Activated T-helper 1 cell treated with anti-CD3 and anti-CD28 coated beads, Interleukin-12 subunit alpha, Interleukin-12 subunit beta, Interleukin-2, Interleukin-4 antibody, amounts not matched to agents 30 ng/mL and 10 ng/mL and 1 ng/mL, durations not matched to agents 14 hours and 24 hours and 36 hours (primary cell): ENCODE data around the gene KLRG1. TPM values are rescaled to one million over a fixed set of nuclear protein-coding genes. Genes with fewer than 3 reads are reported as not detected.

Experiments used
- DNase-seq: peaks from one replicate; pipeline ENCODE4 v3.0.0; 2021; ENCODE audit warnings: low spot score
- H3K27ac Mint-ChIP-seq: one replicate; pipeline ENCODE4 v1.8.0; 2021; ENCODE audit warnings: mild to moderate bottlenecking, mixed read lengths
- H3K27me3 Mint-ChIP-seq: one replicate; pipeline ENCODE4 v1.8.0; 2022; ENCODE audit warnings: mild to moderate bottlenecking, moderate library complexity, mixed read lengths; ENCODE audit not compliant: insufficient read depth
- H3K36me3 Mint-ChIP-seq: one replicate; pipeline ENCODE4 v1.8.0; 2021; ENCODE audit warnings: low read depth, mixed read lengths
- H3K4me1 Mint-ChIP-seq: one replicate; pipeline ENCODE4 v1.8.0; 2021; ENCODE audit warnings: low read depth, mixed read lengths
- H3K4me3 Mint-ChIP-seq: one replicate; pipeline ENCODE4 v1.8.0; 2021; ENCODE audit warnings: mild to moderate bottlenecking, moderate library complexity, mixed read lengths
- H3K9me3 Mint-ChIP-seq: one replicate; pipeline ENCODE4 v1.8.0; 2021; ENCODE audit warnings: mixed read lengths
- intact Hi-C: fragments of 100-400 bp; cut with micrococcal nuclease; formaldehyde crosslinking; loops from one replicate; pipeline ENCODE4 v1.15.1; 2024
- total RNA-seq: library from RNA; stranded (reverse); gene quantifications from 2 replicates; pipeline ENCODE4 v1.2.3, GENCODE V29; 2022

Gene KLRG1
- total RNA-seq, 1 donor from 2014 or later = 1.4 TPM

- Mint-ChIP-seq H3K4me3 (no peak overlapping the region), H3K27ac (no peak overlapping the region), H3K9me3 (peaks cover 14% of the 10 kb centered on the region), H3K36me3 (peaks cover 17% of the 10 kb centered on the region), H3K4me1 (peaks cover 39% of the 10 kb centered on the region), H3K27me3 (no peaks in the 10 kb centered on the region)
- intact Hi-C loops = no loop called here
- DNase-seq = no peak
Observed at GRCh38 chr12:8956073-8956472, 33.3 kb upstream of the KLRG1 start.

GRCh38 chr12:8956772-8957171 lies 32.6 kb upstream of the KLRG1 start:
- H3K36me3 Mint-ChIP-seq = peaks cover 17% of the 10 kb centered on the region
- no peak overlapping the region for H3K4me3 Mint-ChIP-seq
- peaks cover 32% of the 10 kb centered on the region for H3K4me1 Mint-ChIP-seq

GRCh38 chr12:8957561-8957960 lies 31.8 kb upstream of the KLRG1 start:
- peaks cover 27% of the 10 kb centered on the region for H3K4me1 Mint-ChIP-seq
- intact Hi-C loops = no loop called here
- H3K27ac Mint-ChIP-seq = no peak overlapping the region

More at GRCh38 chr12:8956772-8957171, 32.6 kb upstream of the KLRG1 start:
- H3K27me3 Mint-ChIP-seq = no peaks in the 10 kb centered on the region
- peaks cover 14% of the 10 kb centered on the region for H3K9me3 Mint-ChIP-seq
- intact Hi-C loops = no loop called here
- no peak overlapping the region for H3K27ac Mint-ChIP-seq
- DNase-seq = no peak

GRCh38 chr12:8958066-8958465 lies 31.3 kb upstream of the KLRG1 start:
- Mint-ChIP-seq H3K4me1 (peaks cover 22% of the 10 kb centered on the region), H3K4me3 (no peak overlapping the region), H3K9me3 (peaks cover 8% of the 10 kb centered on the region), H3K27me3 (no peaks in the 10 kb centered on the region), H3K36me3 (peaks cover 14% of the 10 kb centered on the region), H3K27ac (no peak overlapping the region)
- no peak for DNase-seq
- intact Hi-C loops = no loop called here

More at GRCh38 chr12:8957561-8957960, 31.8 kb upstream of the KLRG1 start:
- Mint-ChIP-seq H3K9me3 (peaks cover 13% of the 10 kb centered on the region), H3K4me3 (no peak overlapping the region), H3K36me3 (peaks cover 19% of the 10 kb centered on the region), H3K27me3 (no peaks in the 10 kb centered on the region)
- no peak for DNase-seq

GRCh38 chr12:8960176-8960575 lies 29.2 kb upstream of the KLRG1 start:
- H3K36me3 Mint-ChIP-seq = peaks cover 16% of the 10 kb centered on the region
- H3K4me3 Mint-ChIP-seq = no peak overlapping the region
- no peaks in the 10 kb centered on the region for H3K27me3 Mint-ChIP-seq
- no peak overlapping the region for H3K27ac Mint-ChIP-seq
- peaks cover 8% of the 10 kb centered on the region for H3K9me3 Mint-ChIP-seq
- peaks cover 6% of the 10 kb centered on the region for H3K4me1 Mint-ChIP-seq
- intact Hi-C loops = no loop called here
- no peak for DNase-seq

- H3K36me3 Mint-ChIP-seq = peaks cover 10% of the 10 kb centered on the region
- H3K27me3 Mint-ChIP-seq = no peaks in the 10 kb centered on the region
- H3K27ac Mint-ChIP-seq = no peak overlapping the region
- H3K9me3 Mint-ChIP-seq = peaks cover 34% of the 10 kb centered on the region
- H3K4me3 Mint-ChIP-seq = no peak overlapping the region
- H3K4me1 Mint-ChIP-seq = no peaks in the 10 kb centered on the region
- DNase-seq = no peak
- intact Hi-C loops = no loop called here
Observed at GRCh38 chr12:8968761-8969160, 20.6 kb upstream of the KLRG1 start.

- no peak for DNase-seq
- Mint-ChIP-seq H3K4me3 (no peak overlapping the region), H3K9me3 (peaks cover 34% of the 10 kb centered on the region), H3K36me3 (peaks cover 3% of the 10 kb centered on the region), H3K27ac (no peak overlapping the region), H3K4me1 (no peaks in the 10 kb centered on the region), H3K27me3 (peaks cover 2% of the 10 kb centered on the region)
- intact Hi-C loops = no loop called here
Observed at GRCh38 chr12:8969861-8970411, 19.4 kb upstream of the KLRG1 start.

GRCh38 chr12:8970432-8970831 lies 18.9 kb upstream of the KLRG1 start:
- DNase-seq = no peak
- H3K4me1 Mint-ChIP-seq = no peaks in the 10 kb centered on the region
- no peak overlapping the region for H3K4me3 Mint-ChIP-seq
- H3K27me3 Mint-ChIP-seq = peaks cover 2% of the 10 kb centered on the region
- peaks cover 4% of the 10 kb centered on the region for H3K36me3 Mint-ChIP-seq
- peaks cover 34% of the 10 kb centered on the region for H3K9me3 Mint-ChIP-seq
- intact Hi-C loops = no loop called here
- H3K27ac Mint-ChIP-seq = no peak overlapping the region

GRCh38 chr12:8980137-8980536 lies 9.2 kb upstream of the KLRG1 start:
- no peaks in the 10 kb centered on the region for H3K4me1 Mint-ChIP-seq
- no peak overlapping the region for H3K27ac Mint-ChIP-seq
- DNase-seq = no peak
- peaks cover 8% of the 10 kb centered on the region for H3K36me3 Mint-ChIP-seq
- intact Hi-C loops = no loop called here
- peaks cover 5% of the 10 kb centered on the region for H3K27me3 Mint-ChIP-seq
- no peak overlapping the region for H3K4me3 Mint-ChIP-seq
- peaks cover 15% of the 10 kb centered on the region for H3K9me3 Mint-ChIP-seq

- Mint-ChIP-seq H3K9me3 (no peaks in the 10 kb centered on the region), H3K4me1 (peaks cover 28% of the 10 kb centered on the region), H3K4me3 (no peak overlapping the region), H3K27me3 (peaks cover 3% of the 10 kb centered on the region), H3K36me3 (no peaks in the 10 kb centered on the region), H3K27ac (no peak overlapping the region)
- intact Hi-C loops = no loop called here
- DNase-seq = no peak
Observed at GRCh38 chr12:8985213-8985754, 4.1 kb upstream of the KLRG1 start.

- Mint-ChIP-seq H3K27me3 (no peaks in the 10 kb centered on the region), H3K36me3 (no peaks in the 10 kb centered on the region), H3K9me3 (no peaks in the 10 kb centered on the region), H3K4me1 (peaks cover 35% of the 10 kb centered on the region), H3K4me3 (no peak overlapping the region), H3K27ac (no peak overlapping the region)
- intact Hi-C loops = loop anchor here (1.0 kb wide), 2 partner anchors 9 to 38 kb away; no protein-coding TSS in a partner anchor
- no peak for DNase-seq
Observed at GRCh38 chr12:8987163-8987562, 2.2 kb upstream of the KLRG1 start.

- peak overlapping the region; percentile 33 for H3K27ac Mint-ChIP-seq
- no peaks in the 10 kb centered on the region for H3K9me3 Mint-ChIP-seq
- intact Hi-C loops = loop anchor here (1.0 to 2.0 kb wide), 3 partner anchors 9 to 38 kb away; no protein-coding TSS in a partner anchor
- H3K36me3 Mint-ChIP-seq = no peaks in the 10 kb centered on the region
- no peak for DNase-seq
- H3K27me3 Mint-ChIP-seq = no peaks in the 10 kb centered on the region
- H3K4me1 Mint-ChIP-seq = peaks cover 39% of the 10 kb centered on the region
- H3K4me3 Mint-ChIP-seq = no peak overlapping the region
Observed at GRCh38 chr12:8987685-8988084, 1.7 kb upstream of the KLRG1 start.

- DNase-seq = no peak
- H3K4me1 Mint-ChIP-seq = peaks cover 42% of the 10 kb centered on the region
- no peaks in the 10 kb centered on the region for H3K9me3 Mint-ChIP-seq
- peaks cover 2% of the 10 kb centered on the region for H3K27me3 Mint-ChIP-seq
- H3K27ac Mint-ChIP-seq = no peak overlapping the region
- H3K36me3 Mint-ChIP-seq = no peaks in the 10 kb centered on the region
- no peak overlapping the region for H3K4me3 Mint-ChIP-seq
- intact Hi-C loops = loop anchor here (10.0 kb wide), 1 partner anchor 253 kb away; no protein-coding TSS in a partner anchor
Observed at GRCh38 chr12:8991371-8992345, 2.3 kb downstream of the KLRG1 start.
